ENCODE data around the gene FAAP20. TPM values are rescaled to one million over a fixed set of nuclear protein-coding genes. Genes with fewer than 3 reads are reported as not detected.

The FAAP20 gene
- total RNA-seq, 1 experiment from 2014 or later: 184 TPM

- DNase-seq (ENCODE audit: low read depth): no peak
- in situ Hi-C loops (cut with HindIII; ENCODE audit: low pct_unique_long_range_greater_than_20kb, low sequenced_read_pairs): no loop called here
Observed at GRCh38 chr1:2173546-2174347, 20.8 kb downstream of the FAAP20 start.

DNA sequence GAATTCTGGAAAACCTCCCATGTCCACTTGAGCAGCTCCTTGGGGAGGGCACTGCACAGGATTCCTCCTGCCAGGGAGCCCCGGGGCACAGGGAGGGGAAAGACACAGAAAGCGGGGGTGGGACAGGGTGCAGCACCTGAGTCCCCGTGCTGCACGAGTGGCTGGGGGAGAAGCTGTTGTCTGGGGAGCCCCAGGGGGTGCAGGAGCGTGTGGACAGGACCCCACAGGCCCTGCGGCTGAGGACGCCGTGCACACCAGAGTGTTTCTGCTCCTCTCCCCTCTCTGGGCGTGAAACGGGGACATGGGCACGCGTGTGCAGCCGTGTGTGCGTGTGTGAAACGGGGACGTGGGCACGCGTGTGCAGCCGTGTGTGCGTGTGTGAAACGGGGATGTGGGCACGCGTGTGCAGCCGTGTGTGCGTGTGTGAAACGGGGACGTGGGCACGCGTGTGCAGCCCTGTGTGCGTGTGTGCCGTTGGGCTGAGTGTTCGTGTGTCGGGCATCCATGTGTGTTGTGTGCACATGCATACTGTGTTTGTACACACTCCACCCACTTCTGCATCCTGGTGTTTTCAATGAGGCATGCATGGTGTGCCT is 21.9 kb downstream of the FAAP20 start:
- in situ Hi-C loops (cut with HindIII; ENCODE audit: low pct_unique_long_range_greater_than_20kb, low sequenced_read_pairs): no loop called here
- no peak for DNase-seq (ENCODE audit: low read depth)

- in situ Hi-C loops (cut with HindIII; ENCODE audit: low pct_unique_long_range_greater_than_20kb, low sequenced_read_pairs): no loop called here
- no peak for DNase-seq (ENCODE audit: low read depth)
Observed at GRCh38 chr1:2172012-2172411, 22.6 kb downstream of the FAAP20 start.

- in situ Hi-C loops (cut with HindIII; ENCODE audit: low pct_unique_long_range_greater_than_20kb, low sequenced_read_pairs): no loop called here
- DNase-seq (ENCODE audit: low read depth): no peak
Observed at GRCh38 chr1:2170211-2170610, 24.4 kb downstream of the FAAP20 start.

- in situ Hi-C loops (cut with HindIII; ENCODE audit: low pct_unique_long_range_greater_than_20kb, low sequenced_read_pairs): no loop called here
- DNase-seq (ENCODE audit: low read depth): no peak
Observed at GRCh38 chr1:2169200-2169836, 25.3 kb downstream of the FAAP20 start.

DNA sequence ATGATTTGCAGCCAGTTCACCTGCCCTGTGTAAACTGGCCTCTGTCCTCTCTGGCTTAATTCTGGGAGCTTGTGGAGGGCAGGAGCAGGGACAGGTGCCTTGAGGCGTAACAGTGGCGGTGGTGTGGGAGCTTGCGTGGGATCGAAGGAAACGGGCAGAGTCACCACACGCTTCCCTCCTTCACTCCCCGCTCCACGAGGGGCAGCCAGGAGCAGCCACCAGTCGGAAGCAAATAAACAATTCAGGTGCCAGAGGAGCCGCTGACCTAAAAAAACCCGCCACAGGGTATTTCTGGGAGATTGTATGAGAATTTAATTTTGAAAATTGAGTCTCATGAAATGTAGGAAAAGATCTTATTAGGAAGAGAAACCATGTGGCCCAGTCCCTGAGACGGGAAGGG is 26.0 kb downstream of the FAAP20 start:
- in situ Hi-C loops (cut with HindIII; ENCODE audit: low pct_unique_long_range_greater_than_20kb, low sequenced_read_pairs): no loop called here
- DNase-seq (ENCODE audit: low read depth): no peak

- in situ Hi-C loops (cut with HindIII; ENCODE audit: low pct_unique_long_range_greater_than_20kb, low sequenced_read_pairs): no loop called here
- no peak for DNase-seq (ENCODE audit: low read depth)
Observed at GRCh38 chr1:2168090-2168489, 26.5 kb downstream of the FAAP20 start.

- in situ Hi-C loops (cut with HindIII; ENCODE audit: low pct_unique_long_range_greater_than_20kb, low sequenced_read_pairs): no loop called here
Observed at GRCh38 chr1:2166695-2167094, 27.9 kb downstream of the FAAP20 start.

GRCh38 chr1:2166254-2166653 is 28.3 kb downstream of the FAAP20 start:
- in situ Hi-C loops (cut with HindIII; ENCODE audit: low pct_unique_long_range_greater_than_20kb, low sequenced_read_pairs): no loop called here
- DNase-seq (ENCODE audit: low read depth): no peak

More at GRCh38 chr1:2166695-2167094, 27.9 kb downstream of the FAAP20 start:
- no peak for DNase-seq (ENCODE audit: low read depth)

GRCh38 chr1:2165646-2166045 is 28.9 kb downstream of the FAAP20 start:
- no peak for DNase-seq (ENCODE audit: low read depth)
- in situ Hi-C loops (cut with HindIII; ENCODE audit: low pct_unique_long_range_greater_than_20kb, low sequenced_read_pairs): no loop called here

- no peak for DNase-seq (ENCODE audit: low read depth)
- in situ Hi-C loops (cut with HindIII; ENCODE audit: low pct_unique_long_range_greater_than_20kb, low sequenced_read_pairs): no loop called here
Observed at GRCh38 chr1:2163205-2163604, 31.4 kb downstream of the FAAP20 start.

DNA sequence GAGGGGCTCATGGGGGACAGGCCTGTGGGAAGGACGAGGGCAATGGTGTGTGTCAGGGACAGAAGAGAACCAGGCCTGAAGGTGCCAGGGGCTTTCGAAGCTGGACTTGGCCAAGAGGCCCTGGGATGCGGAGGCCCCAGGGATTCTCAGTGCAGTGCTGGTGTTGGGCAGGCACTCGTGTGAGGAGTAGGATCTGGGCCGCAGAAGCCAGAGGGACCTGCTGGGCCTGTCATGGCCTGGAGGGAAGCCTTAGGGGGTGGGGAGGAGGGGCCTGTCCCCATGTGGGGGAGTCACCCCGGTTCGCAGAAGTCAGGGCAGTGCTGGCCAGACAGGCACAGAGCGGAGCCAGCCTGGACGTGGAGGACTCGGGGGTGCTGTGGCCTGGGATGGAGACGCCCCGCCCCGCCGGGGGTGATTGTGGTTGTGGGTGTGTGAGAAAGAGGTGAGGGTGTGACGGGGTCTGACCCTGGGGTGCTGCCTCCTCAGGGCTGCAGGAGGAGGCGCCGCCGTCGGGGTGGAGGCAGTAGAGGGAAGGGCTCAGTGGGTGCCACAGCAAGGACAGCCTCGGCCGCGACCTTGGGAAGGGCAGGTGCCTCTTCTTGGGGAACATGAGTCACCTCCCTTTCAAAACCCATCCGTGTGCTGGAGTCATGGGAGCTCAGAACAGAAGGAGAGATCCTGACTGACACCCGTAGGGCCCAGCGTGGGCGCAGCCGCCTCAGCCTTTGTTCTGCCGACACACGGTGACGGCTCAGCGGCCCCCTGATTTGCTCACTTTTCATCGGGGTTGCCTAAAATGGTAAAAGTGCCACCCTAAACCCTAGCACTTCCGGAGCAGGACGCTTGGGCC is 33.9 kb downstream of the FAAP20 start:
- in situ Hi-C loops (cut with HindIII; ENCODE audit: low pct_unique_long_range_greater_than_20kb, low sequenced_read_pairs): no loop called here
- no peak for DNase-seq (ENCODE audit: low read depth)

DNA sequence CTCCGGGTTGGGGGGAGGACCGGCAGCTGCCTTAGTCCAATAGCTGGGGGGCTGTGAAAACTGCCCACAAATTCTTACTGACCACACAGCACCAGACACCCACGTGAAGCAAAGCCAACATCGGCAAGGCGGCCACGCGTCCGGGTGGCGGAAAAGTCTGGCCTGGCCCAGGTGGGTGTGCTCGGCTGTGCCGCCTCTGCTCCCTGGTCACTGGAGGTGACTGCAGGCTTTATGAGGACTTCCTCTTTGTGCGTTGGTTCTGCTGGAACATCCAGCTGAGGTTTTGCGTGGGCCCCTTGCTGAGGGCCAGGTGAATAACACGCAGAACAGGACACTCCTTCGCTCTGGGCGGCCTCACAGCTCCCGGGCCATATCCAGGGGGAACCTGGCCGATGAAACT is 35.4 kb downstream of the FAAP20 start:
- in situ Hi-C loops (cut with HindIII; ENCODE audit: low pct_unique_long_range_greater_than_20kb, low sequenced_read_pairs): no loop called here
- DNase-seq (ENCODE audit: low read depth): no peak

- in situ Hi-C loops (cut with HindIII; ENCODE audit: low pct_unique_long_range_greater_than_20kb, low sequenced_read_pairs): no loop called here
- DNase-seq (ENCODE audit: low read depth): no peak
Observed at GRCh38 chr1:2158272-2158671, 36.3 kb downstream of the FAAP20 start.

- in situ Hi-C loops (cut with HindIII; ENCODE audit: low pct_unique_long_range_greater_than_20kb, low sequenced_read_pairs): no loop called here
- no peak for DNase-seq (ENCODE audit: low read depth)
Observed at GRCh38 chr1:2157856-2158255, 36.7 kb downstream of the FAAP20 start.

DNA sequence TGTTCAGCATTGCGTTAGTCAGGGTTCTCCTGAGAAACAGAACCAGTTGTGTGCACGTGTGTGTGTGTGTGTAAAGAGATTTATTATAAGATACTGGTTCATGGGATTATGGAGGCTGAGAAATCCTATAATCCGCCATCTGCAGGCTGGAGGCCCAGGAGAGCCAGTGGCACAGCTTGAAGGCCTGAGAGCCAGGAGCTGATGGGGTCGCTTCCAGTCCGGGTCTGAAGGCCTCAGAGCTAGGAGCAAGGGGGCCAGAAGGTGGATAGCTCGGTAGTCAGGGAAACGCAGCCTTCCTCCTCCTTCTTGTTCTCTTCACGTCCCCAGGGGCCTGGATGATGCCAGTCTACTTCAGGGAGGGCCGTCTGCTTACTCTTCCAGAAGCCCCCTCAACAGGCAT is 37.7 kb downstream of the FAAP20 start:
- in situ Hi-C loops (cut with HindIII; ENCODE audit: low pct_unique_long_range_greater_than_20kb, low sequenced_read_pairs): no loop called here
- DNase-seq (ENCODE audit: low read depth): no peak

- in situ Hi-C loops (cut with HindIII; ENCODE audit: low pct_unique_long_range_greater_than_20kb, low sequenced_read_pairs): no loop called here
Observed at GRCh38 chr1:2155788-2156187, 38.8 kb downstream of the FAAP20 start.

DNA sequence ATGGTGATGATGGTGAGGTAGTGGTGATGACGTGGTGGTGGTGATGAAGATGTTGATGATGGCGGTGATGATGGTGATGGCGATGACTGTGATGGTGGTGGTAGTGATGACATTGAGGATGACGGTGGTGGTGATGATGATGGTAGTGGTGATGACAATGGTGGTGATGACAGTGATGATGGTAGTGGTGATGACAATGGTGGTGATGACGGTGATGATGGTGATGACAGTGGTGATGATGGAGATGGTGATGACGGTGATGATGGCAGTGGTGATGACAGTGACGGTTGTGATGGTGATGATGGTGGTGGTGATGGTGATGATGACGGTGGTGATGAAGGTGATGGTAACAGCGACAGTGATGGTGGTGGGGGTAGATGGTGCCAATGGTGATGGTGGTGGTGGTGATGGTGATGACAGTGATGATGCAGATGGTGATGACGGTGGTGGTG is 39.4 kb downstream of the FAAP20 start:
- in situ Hi-C loops (cut with HindIII; ENCODE audit: low pct_unique_long_range_greater_than_20kb, low sequenced_read_pairs): no loop called here
- no peak for DNase-seq (ENCODE audit: low read depth)

More at GRCh38 chr1:2155788-2156187, 38.8 kb downstream of the FAAP20 start:
- DNase-seq (ENCODE audit: low read depth): no peak

GRCh38 chr1:2154022-2154421 is 40.5 kb downstream of the FAAP20 start:
- no peak for DNase-seq (ENCODE audit: low read depth)
- in situ Hi-C loops (cut with HindIII; ENCODE audit: low pct_unique_long_range_greater_than_20kb, low sequenced_read_pairs): no loop called here
